ENCODE results near the gene GPR150. TPM values are rescaled to one million over a fixed set of nuclear protein-coding genes. Genes with fewer than 3 reads are reported as not detected.

GPR150 gene
- total and polyA plus RNA-seq, 10 of the 15 experiments (the other 5 are each of a cell fraction or from before 2014, with no cell fraction given) = 0.08 to 1.1 (median 0.37) TPM; not detected in 1

DNA sequence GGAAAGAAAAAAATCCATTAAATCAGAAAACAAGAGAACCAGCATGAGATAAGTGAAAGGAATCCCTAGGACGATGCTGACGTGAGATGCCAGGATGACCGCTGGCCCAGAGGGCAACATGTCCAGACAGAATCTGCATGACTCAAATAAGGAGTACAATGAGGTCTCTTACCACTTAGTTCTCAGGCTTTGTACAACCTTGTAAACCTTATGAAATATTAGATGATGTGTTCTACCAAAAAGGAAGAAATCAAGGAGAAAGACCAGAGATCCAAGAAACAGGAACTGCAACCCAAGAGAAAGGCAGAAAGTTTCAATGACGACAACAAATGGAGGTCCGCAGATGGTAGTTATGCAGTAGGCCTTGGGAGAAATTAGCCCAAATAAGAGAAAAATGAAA lies 2.8 kb upstream of the GPR150 start (continued):
- TF ChIP-seq MXI1 (IDR thresholded peaks at IDR 0.05; ENCODE audit: low read depth, low read length) = no peak
- TF ChIP-seq RELA (IDR thresholded peaks at IDR 0.05; ENCODE audit: borderline replicate concordance, partially characterized antibody) = no peak
- no peak for TF ChIP-seq ELK1 (IDR thresholded peaks at IDR 0.05; ENCODE audit: low read depth, low read length)
- no peak for TF ChIP-seq CBFB (IDR thresholded peaks at IDR 0.05; ENCODE audit: low read depth)
- no peak for TF ChIP-seq POLR2AphosphoS2 (IDR thresholded peaks at IDR 0.05; ENCODE audit: low read depth, low read length)
- TF ChIP-seq SPI1 (IDR thresholded peaks at IDR 0.05; ENCODE audit: borderline replicate concordance, insufficient read depth, low read depth, low read length) = peak; percentile 98
- no peak for TF ChIP-seq ASH2L (IDR thresholded peaks at IDR 0.05; ENCODE audit: borderline replicate concordance, low read depth)
- TF ChIP-seq ZNF384 (IDR thresholded peaks at IDR 0.05; ENCODE audit: borderline replicate concordance, low read depth, low read length) = no peak
- no peak for TF ChIP-seq SIX5 (IDR thresholded peaks at IDR 0.05; ENCODE audit: low read depth, low read length, severe bottlenecking)
- 0 out of 4 replicates have a peak, but pooled peaks of 1 of the 2 experiments have one; percentile 33 for TF ChIP-seq CEBPB (IDR thresholded peaks at IDR 0.05; ENCODE audit: borderline replicate concordance in 1 of 2, low read depth in 2 of 2, low read length in 2 of 2)
- no peak for TF ChIP-seq EGR1 (IDR thresholded peaks at IDR 0.05; ENCODE audit: borderline replicate concordance in 1 of 2, low read depth in 2 of 2, low read length in 2 of 2)
- no peak for TF ChIP-seq ZNF207 (IDR thresholded peaks at IDR 0.05; ENCODE audit: borderline replicate concordance)
- peak; percentile 87 for TF ChIP-seq DPF2 (IDR thresholded peaks at IDR 0.05)
- TF ChIP-seq, protein P1, sequence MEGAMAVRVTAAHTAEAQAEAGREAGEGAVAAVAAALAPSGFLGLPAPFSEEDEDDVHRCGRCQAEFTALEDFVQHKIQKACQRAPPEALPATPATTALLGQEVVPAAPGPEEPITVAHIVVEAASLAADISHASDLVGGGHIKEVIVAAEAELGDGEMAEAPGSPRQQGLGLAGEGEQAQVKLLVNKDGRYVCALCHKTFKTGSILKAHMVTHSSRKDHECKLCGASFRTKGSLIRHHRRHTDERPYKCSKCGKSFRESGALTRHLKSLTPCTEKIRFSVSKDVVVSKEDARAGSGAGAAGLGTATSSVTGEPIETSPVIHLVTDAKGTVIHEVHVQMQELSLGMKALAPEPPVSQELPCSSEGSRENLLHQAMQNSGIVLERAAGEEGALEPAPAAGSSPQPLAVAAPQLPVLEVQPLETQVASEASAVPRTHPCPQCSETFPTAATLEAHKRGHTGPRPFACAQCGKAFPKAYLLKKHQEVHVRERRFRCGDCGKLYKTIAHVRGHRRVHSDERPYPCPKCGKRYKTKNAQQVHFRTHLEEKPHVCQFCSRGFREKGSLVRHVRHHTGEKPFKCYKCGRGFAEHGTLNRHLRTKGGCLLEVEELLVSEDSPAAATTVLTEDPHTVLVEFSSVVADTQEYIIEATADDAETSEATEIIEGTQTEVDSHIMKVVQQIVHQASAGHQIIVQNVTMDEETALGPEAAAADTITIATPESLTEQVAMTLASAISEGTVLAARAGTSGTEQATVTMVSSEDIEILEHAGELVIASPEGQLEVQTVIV (IDR thresholded peaks at IDR 0.05; ENCODE audit: borderline replicate concordance, partially characterized antibody) = no peak
- no peak for TF ChIP-seq RAD51 (IDR thresholded peaks at IDR 0.05)
- no peak for TF ChIP-seq NR2C2 (IDR thresholded peaks at IDR 0.05; ENCODE audit: borderline replicate concordance, control insufficient read depth, insufficient read length, low read depth)
- TF ChIP-seq YBX1 (IDR thresholded peaks at IDR 0.05) = no peak
- 0 out of 4 replicates have a peak, but pooled peaks of 1 of the 2 experiments have one; percentile 17 for TF ChIP-seq BHLHE40 (IDR thresholded peaks at IDR 0.05; ENCODE audit: borderline replicate concordance in 1 of 2, low read depth in 2 of 2, low read length in 1 of 2)
- no peak for TF ChIP-seq BRCA1 (IDR thresholded peaks at IDR 0.05; ENCODE audit: low read depth, low read length)
- TF ChIP-seq MYB (IDR thresholded peaks at IDR 0.05; ENCODE audit: borderline replicate concordance, low read depth, low read length) = no peak
- TF ChIP-seq SMC3 (IDR thresholded peaks at IDR 0.05; ENCODE audit: borderline replicate concordance, low read length) = no peak
- no peak for TF ChIP-seq TBL1XR1 (IDR thresholded peaks at IDR 0.05; ENCODE audit: low read depth, low read length)
- TF ChIP-seq JUND (IDR thresholded peaks at IDR 0.05; ENCODE audit: low read depth, low read length) = no peak
- TF ChIP-seq ZSCAN29 (IDR thresholded peaks at IDR 0.05) = no peak
- TF ChIP-seq NFIC (IDR thresholded peaks at IDR 0.05; ENCODE audit: low read depth, low read length) = peak; percentile 90
- TF ChIP-seq MEF2B (IDR thresholded peaks at IDR 0.05; ENCODE audit: partially characterized antibody, poor library complexity, severe bottlenecking) = peak; percentile 15
- TF ChIP-seq SIN3A (IDR thresholded peaks at IDR 0.05; ENCODE audit: low read depth, low read length) = no peak
- TF ChIP-seq MTA3 (IDR thresholded peaks at IDR 0.05; ENCODE audit: borderline replicate concordance, low read length) = no peak

Measured in GM12878 (cell line).